Spleen (tissue), 11 donors: Measurements from ENCODE around the gene LCN12. TPM values are rescaled to one million over a fixed set of nuclear protein-coding genes. Genes with fewer than 3 reads are reported as not detected.

ENCODE experiments used
- DNase-seq: peaks from one replicate; pipeline ENCODE4 v3.0.0-alpha.2; 2020
- H3K27ac ChIP-seq, 8 donors: fragments of 200-600 bp; sonication (generic) in 7 of 8; 1 replicate in 4 of 8; 2 replicates in 4 of 8; pipeline versions ENCODE4 v1.5.0 to v1.8.0; 2016 to 2021; ENCODE audit warnings: inconsistent platforms in 4 of 8, mild to moderate bottlenecking in 4 of 8, moderate library complexity in 1 of 8
- H3K27me3 ChIP-seq, 7 donors: fragments of 200-600 bp; sonication (generic) in 6 of 7; replicated peaks in 1 of 7; 1 replicate in 4 of 7; 2 replicates in 3 of 7; pipeline versions ENCODE4 v1.5.0 to v1.8.0; 2016 to 2021; ENCODE audit warnings: inconsistent platforms in 3 of 7, mild to moderate bottlenecking in 1 of 7
- H3K36me3 ChIP-seq, 6 donors: fragments of 200-600 bp; sonication (generic) in 5 of 6; 1 replicate in 4 of 6; 2 replicates in 2 of 6; pipeline versions ENCODE4 v1.5.0 to v1.8.0; 2016 to 2021; ENCODE audit warnings: inconsistent platforms in 2 of 6
- H3K4me1 ChIP-seq, 6 donors: fragments of 200-600 bp; sonication (generic) in 5 of 6; 1 replicate in 3 of 6; 2 replicates in 3 of 6; pipeline versions ENCODE4 v1.5.0 to v1.8.0; 2016 to 2021; ENCODE audit warnings: inconsistent platforms in 3 of 6
- H3K4me3 ChIP-seq, 8 donors: fragments of 200-600 bp; sonication (generic) in 7 of 8; 1 replicate in 4 of 8; 2 replicates in 4 of 8; pipeline versions ENCODE4 v1.5.0 to v1.8.0; 2016 to 2021; ENCODE audit warnings: inconsistent platforms in 4 of 8, mild to moderate bottlenecking in 4 of 8, moderate library complexity in 2 of 8
- H3K9me3 ChIP-seq, 8 donors: fragments of 200-600 bp; sonication (generic) in 7 of 8; 1 replicate in 4 of 8; 2 replicates in 4 of 8; pipeline versions ENCODE4 v1.5.0 to v1.8.0; 2016 to 2021; ENCODE audit warnings: inconsistent platforms in 4 of 8
- CTCF ChIP-seq, 11 experiments: fragments of 200-600 bp in 7 of 11; fragments of 450-650 bp in 4 of 11; sonication (generic) in 4 of 11; IDR thresholded peaks in 8 of 11; conservative IDR thresholded peaks in 3 of 11; 1 replicate in 7 of 11; 2 replicates in 4 of 11; pipeline versions ENCODE4 v1.4.0 to v1.8.0; 2016 to 2021; ENCODE audit warnings: antibody characterized with exemption in 11 of 11, inconsistent platforms in 4 of 11, mild to moderate bottlenecking in 1 of 11
- POLR2A ChIP-seq, 3 donors: fragments of 450-650 bp; IDR thresholded peaks; one replicate each; pipeline ENCODE4 v1.5.1; 2017; ENCODE audit warnings: antibody characterized with exemption in 3 of 3, mild to moderate bottlenecking in 1 of 3
- POLR2AphosphoS5 ChIP-seq, 3 donors: sonication (generic); formaldehyde crosslinking; IDR thresholded peaks; one replicate each; pipeline ENCODE4 v1.5.1; 2017; ENCODE audit warnings: antibody characterized with exemption in 3 of 3
- WGBS, 5 donors: extraction: QIAGEN DNeasy Blood & Tissue Kit in 3 of 5; methylation state at CpG; one replicate each; pipeline versions ENCODE4 v1.1.5 to v1.1.7; 2013 to 2018; 5-methylcytosine and 5-hydroxymethylcytosine counted together
- intact Hi-C: fragments of 100-400 bp; cut with DNase I; formaldehyde crosslinking; loops from one replicate; pipeline ENCODE4 v1.15.0; 2023; ENCODE audit warnings: low total_unique reads
- polyA plus RNA-seq, 3 donors: library from polyadenylated mRNA; stranded (reverse); fragments of 200-250 nt; gene quantifications; one replicate each; pipeline ENCODE4 v1.2.1, GENCODE V29; 2013
- total RNA-seq, 7 donors: library from RNA; depleted of rRNA in 3 of 7; stranded (reverse); fragments of >200 nt in 3 of 7; fragmentation: NEBNext Ultra II Directional in 4 of 7; extraction: Animal tissue kit (Norgen Biotek cat#: 25700) in 4 of 7; gene quantifications; one replicate each; pipeline versions ENCODE4 v1.1.0 to v1.2.1, GENCODE V29; 2016 to 2021
- donor health status: healthy with polysubstance abuse.
- donor health status: DM: no; HTN: no; CAD: no; lungs with moderate emphysema.
- donor health status: DM: no; HTN: no; CAD: no.
- donor health status: Bipolar disorder and iron deficiency.
- donor health status: healthy.
- donor health status: DM: no; HTN: no; CAD: no.
- donor health status: DM: yes; HTN: yes; CAD: no.

The LCN12 gene
- total and polyA plus RNA-seq, 10 donors = 0.83 to 63.4 (median 8.3) TPM

GRCh38 chr9:136923881-136924280 is 28.2 kb upstream of the LCN12 start:
- WGBS, 5 donors = 95 to 97% (median 96%) methylated on average over 19 of the region's 19 CpGs
- H3K27ac ChIP-seq = no peak overlapping the region
- H3K27me3 ChIP-seq = no peaks in the 10 kb centered on the region
- intact Hi-C loops = no loop called here
- peaks cover 0 to 8% (median 3%) of the 10 kb centered on the region in 6 donors for H3K4me1 ChIP-seq
- no peak overlapping the region for H3K4me3 ChIP-seq
- TF ChIP-seq CTCF (IDR thresholded peaks at IDR 0.05 in 8 of 11, conservative IDR thresholded peaks at IDR 0.05 in 3 of 11) (no peak), POLR2A (IDR thresholded peaks at IDR 0.05) (no peak), POLR2AphosphoS5 (IDR thresholded peaks at IDR 0.05) (peak in 2 of 3 donors; percentile 6 to 38)
- DNase-seq = no peak
- H3K36me3 ChIP-seq = peaks cover 0 to 99% (median 69%) of the 10 kb centered on the region in 6 donors
- no peaks in the 10 kb centered on the region for H3K9me3 ChIP-seq

GRCh38 chr9:136925414-136926153 is 26.5 kb upstream of the LCN12 start:
- no peaks in the 10 kb centered on the region for H3K9me3 ChIP-seq
- no peak for DNase-seq
- H3K27me3 ChIP-seq = no peaks in the 10 kb centered on the region
- peaks cover 0 to 91% (median 57%) of the 10 kb centered on the region in 6 donors for H3K36me3 ChIP-seq
- H3K4me1 ChIP-seq = peaks cover 0 to 17% (median 5%) of the 10 kb centered on the region in 6 donors
- WGBS, 5 donors = 88 to 96% (median 91%) methylated on average over 23 to 33 of the region's 33 CpGs
- H3K4me3 ChIP-seq = no peak overlapping the region
- H3K27ac ChIP-seq = peak overlapping the region in 1 of 8 donors; percentile 27
- TF ChIP-seq POLR2AphosphoS5 (IDR thresholded peaks at IDR 0.05) (peak in 1 of 3 donors; percentile 20), CTCF (IDR thresholded peaks at IDR 0.05 in 8 of 11, conservative IDR thresholded peaks at IDR 0.05 in 3 of 11) (peak in 1 of 11 experiments; percentile 5), POLR2A (IDR thresholded peaks at IDR 0.05) (no peak)
- intact Hi-C loops = no loop called here

- WGBS, 5 donors = 75 to 97% (median 89%) methylated on average over 4 to 9 of the region's 9 CpGs
- H3K27me3 ChIP-seq = no peaks in the 10 kb centered on the region
- peaks cover 0 to 84% (median 50%) of the 10 kb centered on the region in 6 donors for H3K36me3 ChIP-seq
- peaks cover 0 to 17% (median 5%) of the 10 kb centered on the region in 6 donors for H3K4me1 ChIP-seq
- intact Hi-C loops = no loop called here
- no peak for DNase-seq
- H3K27ac ChIP-seq = peak overlapping the region in 1 of 8 donors; percentile 27
- H3K9me3 ChIP-seq = no peaks in the 10 kb centered on the region
- TF ChIP-seq POLR2AphosphoS5 (IDR thresholded peaks at IDR 0.05) = peak in 1 of 3 donors; percentile 8
- TF ChIP-seq POLR2A (IDR thresholded peaks at IDR 0.05) = no peak
- peak in 1 of 11 experiments; percentile 4 for TF ChIP-seq CTCF (IDR thresholded peaks at IDR 0.05 in 8 of 11, conservative IDR thresholded peaks at IDR 0.05 in 3 of 11)
- no peak overlapping the region for H3K4me3 ChIP-seq
These were observed 25.8 kb upstream of the LCN12 start for GRCh38 chr9:136926154-136926704.

GRCh38 chr9:136926749-136927148 is 25.3 kb upstream of the LCN12 start:
- no peaks in the 10 kb centered on the region for H3K9me3 ChIP-seq
- peaks cover 0 to 17% (median 5%) of the 10 kb centered on the region in 6 donors for H3K4me1 ChIP-seq
- 92 to 99% (median 95%) methylated on average over 12 to 13 of the region's 13 CpGs for WGBS, 5 donors
- H3K27me3 ChIP-seq = no peaks in the 10 kb centered on the region
- TF ChIP-seq CTCF (IDR thresholded peaks at IDR 0.05 in 8 of 11, conservative IDR thresholded peaks at IDR 0.05 in 3 of 11) (no peak), POLR2AphosphoS5 (IDR thresholded peaks at IDR 0.05) (peak in 1 of 3 donors; percentile 15)
- H3K27ac ChIP-seq = peak overlapping the region in 1 of 8 donors; percentile 27
- H3K36me3 ChIP-seq = peaks cover 0 to 79% (median 45%) of the 10 kb centered on the region in 6 donors
- H3K4me3 ChIP-seq = no peak overlapping the region
- no peak for DNase-seq
- intact Hi-C loops = no loop called here
